NCI-H128 (cell line): ENCODE measurements around the gene LRRC8D.

Experiments
- DNase-seq: peaks from one replicate; lab custom pipeline; 2025; ENCODE audit not compliant: unreplicated experiment; lab: John Stamatoyannopoulos, UW

LRRC8D gene

DNA sequence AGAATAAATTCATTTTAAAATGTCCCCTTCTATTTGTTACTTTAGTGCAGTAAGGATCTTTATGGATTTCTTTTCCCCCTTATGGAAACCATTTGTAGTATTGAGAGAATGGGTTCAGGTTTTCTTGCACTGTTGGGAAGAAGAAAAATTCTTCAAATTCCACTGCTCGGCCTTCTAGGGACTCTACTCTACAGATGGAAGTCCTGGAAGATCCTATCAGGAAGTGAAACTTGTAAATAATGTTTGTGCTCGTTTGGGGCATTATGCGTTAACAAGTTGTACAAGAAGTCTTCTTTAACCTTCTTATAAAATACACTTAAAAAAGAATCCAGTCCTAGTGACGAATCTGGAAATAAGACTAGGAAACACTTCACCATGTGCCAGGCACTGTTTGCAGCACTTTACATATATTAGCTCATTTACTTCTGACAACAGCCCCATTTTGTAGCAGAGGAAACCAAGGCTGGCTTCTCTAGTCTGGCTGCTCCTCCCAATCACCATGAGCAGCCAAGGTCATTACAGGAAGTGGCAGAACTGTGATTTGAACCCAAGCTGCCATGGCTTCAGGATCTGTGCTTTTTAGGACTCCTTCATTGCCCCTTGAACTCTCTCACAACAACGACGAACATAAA, 11.8 kb downstream of the LRRC8D start:
- DNase-seq, result no peak

DNA sequence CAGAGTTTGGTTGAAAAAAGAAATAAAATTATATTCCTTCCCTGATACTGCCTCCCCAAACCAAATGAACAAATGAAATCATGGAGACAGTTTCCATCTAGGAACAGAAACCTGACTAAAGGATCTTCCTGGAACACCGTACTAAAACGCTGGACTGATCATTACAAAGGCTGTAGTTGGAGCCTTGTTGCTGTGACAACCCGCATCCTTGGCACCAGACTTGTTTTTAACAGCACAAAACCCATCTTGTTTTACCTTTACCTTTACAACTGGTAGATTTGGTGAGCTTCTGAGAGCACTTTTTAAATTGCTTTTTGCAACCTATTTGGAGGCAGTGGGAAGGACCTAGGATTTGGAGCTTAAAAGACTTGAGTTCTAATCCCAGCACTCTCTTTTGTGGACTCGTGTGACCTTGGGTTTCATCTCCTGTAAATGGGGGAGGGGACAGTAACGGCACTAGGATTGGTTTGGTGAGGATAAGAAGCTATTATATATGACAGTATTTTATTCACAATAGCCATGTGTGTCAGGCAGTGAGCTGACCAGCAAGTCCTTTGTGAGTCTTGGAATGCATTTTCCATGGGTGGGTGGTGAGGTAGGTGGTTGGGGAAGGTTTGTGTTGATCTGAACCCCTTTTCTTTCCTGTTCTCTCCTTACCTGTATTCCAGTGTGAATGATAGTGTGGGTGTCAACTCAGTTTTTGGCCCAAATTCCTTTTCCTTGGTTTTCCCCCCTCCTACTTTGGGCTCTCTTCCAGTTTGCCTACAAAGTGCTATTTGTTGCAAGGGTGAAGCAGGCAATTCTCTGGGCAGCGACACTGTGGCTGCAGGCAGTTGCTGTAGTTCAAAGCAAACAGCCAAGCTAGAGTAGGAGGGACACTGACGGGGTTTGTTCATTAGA, 12.6 kb downstream of the LRRC8D start:
- DNase-seq, result no peak

DNA sequence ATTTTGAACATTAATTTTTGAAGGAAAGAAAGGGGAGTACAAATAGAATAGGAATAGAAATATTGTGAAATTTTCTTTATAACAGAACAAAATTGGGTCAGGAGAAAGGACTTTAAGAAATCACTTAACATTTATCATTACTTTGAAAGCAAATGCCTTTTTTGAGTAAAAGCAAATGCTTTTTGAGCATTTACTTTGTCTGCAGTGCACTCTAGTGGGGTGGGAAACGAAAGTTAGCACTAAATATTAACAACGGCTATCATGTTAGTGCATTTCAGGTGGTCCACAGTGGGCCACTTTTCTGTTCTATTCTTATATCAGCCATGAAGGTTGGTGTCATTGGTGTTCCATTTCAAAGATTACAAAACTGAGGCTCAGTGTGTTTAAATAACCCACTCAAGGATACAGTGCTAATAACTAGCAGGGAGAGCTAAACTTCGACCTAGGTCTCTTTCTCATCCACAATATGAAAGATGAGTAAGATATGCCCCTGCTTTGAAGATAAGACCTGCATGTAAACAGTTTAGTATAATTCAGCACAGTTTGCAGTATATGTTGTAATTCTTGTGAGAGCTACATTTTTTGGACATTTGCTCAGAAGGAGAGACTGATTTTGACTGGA, 13.4 kb downstream of the LRRC8D start:
- no peak for DNase-seq

DNA sequence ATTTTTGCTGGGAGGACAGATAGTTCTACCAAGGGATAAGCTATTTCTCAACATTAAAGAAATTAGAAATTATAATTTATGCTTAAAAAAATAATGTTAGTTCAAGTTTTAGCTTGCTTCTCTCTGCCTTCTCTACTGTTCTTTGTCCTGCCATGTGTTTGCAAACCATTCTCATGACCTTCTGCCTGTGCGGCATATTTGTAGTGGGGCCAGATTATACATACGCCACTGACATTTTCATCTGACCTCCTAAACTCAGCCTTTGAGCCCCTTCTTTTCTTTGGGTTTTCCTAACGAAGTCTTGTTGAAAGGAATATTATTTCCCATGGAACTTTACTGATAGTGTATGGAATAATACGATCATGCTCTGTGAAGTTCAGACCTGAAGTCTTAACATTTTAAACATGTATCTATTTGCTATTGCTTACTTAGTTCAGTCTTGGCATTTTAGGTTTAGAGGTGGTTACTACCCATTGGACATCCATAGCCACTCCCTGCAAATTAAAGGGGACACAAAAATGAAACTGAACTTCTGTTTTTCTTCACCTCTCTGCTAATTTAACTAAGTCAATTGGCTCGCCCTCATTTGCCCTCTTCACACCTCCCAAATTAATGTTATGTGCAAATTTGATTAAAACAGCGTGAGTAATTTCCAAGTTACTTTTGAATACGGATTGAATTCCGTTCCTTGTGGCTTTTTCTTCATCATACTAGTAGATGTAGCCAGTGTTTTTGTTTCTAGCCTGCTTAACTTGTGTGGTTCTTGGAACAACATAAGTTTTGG, 15.6 kb downstream of the LRRC8D start:
- DNase-seq, result no peak

DNA sequence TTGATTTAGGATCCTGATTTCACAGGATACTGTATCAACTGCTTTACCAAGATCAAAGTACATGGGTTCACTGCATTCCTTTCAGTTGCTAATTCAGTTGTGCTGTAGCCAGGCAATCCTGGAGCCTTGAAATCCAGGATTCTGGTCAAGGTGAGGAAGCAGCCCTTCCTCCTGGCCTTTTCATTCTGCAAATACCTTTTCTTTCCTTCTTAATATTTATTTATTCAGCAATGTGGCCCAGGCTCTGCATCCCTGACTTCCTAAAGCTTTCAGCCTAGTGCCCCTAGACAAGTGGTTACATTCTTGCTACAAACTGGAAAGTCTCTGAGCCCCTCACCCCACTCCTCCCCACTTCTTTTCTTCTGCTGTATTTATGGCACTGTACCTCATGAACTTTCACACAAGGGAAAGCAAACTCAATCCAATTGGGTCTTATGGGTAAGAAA, 16.2 kb downstream of the LRRC8D start:
- no peak for DNase-seq

DNA sequence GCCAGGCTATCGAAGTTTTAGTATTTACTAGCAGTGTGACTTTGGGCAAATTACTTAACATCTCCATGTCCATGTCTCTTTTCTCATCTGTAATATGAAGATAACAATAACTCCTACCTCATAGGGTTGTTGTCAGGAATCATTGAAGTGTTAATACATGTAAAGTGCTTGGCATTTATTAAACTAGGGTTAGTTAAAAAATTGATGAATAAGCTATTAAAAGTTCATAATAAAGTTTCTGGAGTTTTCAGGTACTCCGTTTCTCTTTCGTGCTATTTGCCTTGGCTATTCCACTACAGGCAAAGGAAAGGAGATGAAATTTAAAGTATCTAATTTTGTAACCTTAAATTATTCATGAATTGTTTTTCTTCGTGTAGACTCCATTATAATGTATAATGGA, 16.7 kb downstream of the LRRC8D start:
- no peak for DNase-seq

DNA sequence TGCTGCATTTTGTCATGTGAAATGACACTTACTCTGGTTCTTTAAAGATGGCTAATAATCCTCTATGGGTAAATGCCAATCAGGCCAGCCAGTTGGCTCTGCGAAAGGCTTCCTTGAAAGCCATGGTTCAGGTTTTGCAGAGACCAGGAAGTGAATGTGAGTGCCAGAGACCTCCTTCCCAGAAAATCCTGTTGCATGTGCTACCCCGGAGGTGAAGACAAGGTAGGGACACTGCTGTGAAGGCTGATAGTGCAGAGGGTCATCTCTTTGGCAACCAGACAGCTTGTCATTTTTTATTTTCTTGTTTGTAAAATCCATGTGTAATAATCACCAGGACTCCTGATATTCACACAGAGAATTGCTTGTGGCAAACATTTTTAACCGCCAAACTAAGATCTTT, 18.7 kb downstream of the LRRC8D start:
- no peak for DNase-seq

DNA sequence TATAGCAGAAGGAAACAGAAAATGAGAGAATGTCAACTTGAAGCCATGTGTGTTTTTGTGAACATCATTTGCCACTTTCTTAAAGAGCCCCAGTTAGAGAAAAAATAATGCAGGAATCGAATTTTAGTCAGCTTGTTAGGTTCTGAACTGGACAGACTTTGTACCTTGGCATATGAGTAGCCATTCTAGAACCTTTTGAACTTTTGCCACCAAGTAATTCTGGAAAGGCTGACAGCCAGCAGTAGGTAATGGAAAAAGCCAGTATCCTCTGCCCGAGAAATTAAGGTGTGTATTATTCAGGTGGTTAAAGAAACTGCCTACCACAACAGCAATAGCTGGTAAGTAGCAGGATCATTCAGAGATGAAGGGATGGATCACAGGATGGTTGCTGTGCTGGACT, 20.7 kb downstream of the LRRC8D start:
- DNase-seq, result no peak

DNA sequence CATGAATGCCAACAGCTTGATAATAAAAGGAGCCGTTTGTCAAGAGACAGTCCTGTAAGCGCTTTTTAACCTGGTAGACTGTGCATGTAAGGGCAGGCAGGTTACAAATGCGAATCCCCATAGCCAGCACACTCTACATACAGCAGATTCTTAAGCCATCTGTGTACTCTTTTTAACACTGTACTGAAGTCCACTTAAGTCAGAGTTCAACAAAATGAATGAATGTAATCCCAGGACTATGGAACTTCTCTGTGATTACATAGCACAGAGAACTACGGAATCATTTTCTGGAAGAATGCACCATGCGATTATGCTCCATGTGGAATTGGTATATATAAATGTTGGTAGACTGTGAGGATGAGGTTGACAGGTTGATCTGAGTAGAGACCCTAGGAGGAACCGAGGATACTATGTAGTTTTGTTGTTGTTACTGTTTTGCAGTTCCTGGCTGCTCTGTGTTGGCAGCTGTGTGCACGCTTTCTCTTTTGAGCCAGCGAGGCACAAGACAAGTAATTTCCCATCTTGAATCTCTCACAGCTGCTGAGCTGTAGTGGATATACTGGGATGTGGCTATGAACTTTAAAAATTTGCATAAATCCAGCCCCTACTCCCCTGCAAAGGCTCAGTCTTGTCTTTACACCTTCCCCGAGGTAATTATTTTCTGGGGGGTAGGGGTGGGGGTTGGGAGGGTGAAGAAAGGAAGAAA, 21.9 kb downstream of the LRRC8D start:
- DNase-seq, result no peak

DNA sequence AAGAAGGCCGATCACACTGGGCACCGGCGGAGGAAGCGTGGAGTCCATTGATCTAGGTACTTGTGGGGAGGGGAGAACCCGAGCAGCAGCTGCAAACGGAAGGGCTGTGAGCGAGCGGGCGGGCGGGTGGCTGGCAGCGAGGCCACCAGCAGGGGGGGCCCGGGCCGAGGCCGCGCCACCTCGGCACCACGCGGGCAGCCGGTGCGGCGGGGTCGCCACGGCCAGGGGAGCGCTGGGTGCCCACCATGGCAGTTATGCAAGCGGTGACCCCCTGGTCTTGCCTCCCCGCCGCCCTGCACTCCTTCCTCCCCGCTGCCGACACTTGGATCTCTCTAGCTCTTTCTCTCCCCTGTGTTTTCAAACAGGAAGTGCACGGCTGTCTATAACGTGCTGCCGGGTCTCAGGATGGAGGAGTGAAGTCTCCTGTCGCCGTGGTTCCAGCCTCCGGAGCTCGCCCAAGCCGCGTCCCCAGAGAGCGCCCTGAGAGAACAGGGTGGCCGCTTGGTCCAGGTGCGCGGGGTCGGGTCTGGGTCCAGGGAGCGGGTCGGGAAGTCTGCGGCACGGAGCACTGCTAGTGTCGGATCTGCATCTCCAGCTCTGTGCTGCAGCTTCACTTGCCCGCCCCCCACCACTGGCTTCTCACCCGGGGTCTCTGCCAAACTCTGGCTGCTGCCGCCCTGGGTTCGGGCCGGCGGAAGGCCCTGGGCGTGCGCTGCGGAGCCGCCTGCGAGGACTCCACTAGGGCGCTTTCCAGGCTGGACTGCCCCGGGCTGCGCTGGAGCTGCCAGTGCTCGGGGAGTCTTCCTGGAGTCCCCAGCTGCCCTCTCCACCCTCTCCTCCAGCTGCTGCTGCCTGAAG, 22.7 kb downstream of the LRRC8D start:
- no peak for DNase-seq

DNA sequence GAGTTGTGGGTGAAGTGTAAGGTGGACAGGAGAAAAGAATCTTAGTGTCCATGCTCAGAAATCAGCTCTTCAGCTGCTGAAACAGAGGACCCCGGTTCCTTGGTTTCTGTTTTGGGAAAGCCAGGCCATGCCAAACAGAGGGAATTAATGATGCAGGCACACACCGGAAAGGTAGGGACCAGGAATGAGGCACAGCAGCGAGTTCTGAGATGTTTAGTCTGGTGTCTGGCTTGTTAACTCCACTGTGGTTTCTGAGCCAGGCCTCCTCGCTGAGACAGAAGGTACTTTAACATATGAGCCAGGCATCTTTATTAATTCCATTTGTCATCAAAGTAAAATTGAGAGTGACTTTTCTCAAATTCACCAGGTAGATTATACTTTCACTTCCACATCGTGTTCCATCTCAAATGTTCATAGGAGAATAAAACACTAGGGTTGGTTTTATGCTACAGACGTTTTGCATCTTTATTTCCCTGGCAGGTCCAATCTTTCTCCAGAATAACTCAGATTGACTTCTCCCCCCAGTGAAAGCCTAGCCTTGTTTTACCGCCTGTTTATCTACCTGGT, 23.5 kb downstream of the LRRC8D start:
- no peak for DNase-seq

DNA sequence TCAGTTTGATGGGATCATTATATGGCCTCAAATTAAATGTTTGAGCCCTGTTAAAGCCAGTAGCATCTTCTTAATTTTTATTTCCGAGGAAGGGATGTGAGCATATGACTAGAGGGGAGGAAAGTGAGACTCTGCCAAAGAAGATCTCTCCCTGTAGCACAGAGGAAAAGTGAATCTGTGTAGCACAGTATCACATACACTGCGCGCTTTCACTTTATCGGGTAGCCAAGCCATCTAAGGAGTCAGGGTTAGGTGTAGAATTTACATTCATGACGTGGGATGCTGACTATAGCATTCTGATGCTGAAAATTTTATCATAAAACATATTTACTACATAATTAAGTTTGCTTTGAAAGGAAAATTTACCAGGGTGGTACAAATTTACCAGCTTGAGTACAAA, 24.0 kb downstream of the LRRC8D start:
- DNase-seq, result no peak

DNA sequence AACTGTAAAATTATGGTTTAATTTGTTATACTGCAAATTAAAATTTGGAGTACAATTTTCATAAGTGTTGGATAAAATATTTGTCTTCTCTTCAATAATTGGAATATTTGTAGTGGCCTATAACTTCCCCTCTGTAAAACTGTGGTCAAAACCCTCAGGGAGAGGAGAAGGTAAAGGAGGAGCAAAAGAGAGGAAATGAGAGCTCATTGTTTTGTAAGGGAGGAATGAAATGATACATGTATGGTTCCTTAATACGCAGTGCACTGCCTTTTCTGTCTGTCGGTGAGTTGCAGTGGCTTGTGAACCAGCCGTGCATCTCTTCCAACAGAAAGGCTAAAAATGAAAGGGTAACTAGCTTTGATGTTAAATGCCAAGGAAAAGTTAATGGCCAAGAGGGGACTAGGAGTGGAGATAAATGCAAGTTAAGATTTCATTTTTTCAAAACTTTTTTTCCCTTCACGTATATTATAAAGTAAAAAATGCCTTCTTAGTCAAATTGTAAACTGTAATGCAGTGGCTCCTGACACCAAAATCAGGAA, 26.4 kb downstream of the LRRC8D start:
- DNase-seq, result no peak

DNA sequence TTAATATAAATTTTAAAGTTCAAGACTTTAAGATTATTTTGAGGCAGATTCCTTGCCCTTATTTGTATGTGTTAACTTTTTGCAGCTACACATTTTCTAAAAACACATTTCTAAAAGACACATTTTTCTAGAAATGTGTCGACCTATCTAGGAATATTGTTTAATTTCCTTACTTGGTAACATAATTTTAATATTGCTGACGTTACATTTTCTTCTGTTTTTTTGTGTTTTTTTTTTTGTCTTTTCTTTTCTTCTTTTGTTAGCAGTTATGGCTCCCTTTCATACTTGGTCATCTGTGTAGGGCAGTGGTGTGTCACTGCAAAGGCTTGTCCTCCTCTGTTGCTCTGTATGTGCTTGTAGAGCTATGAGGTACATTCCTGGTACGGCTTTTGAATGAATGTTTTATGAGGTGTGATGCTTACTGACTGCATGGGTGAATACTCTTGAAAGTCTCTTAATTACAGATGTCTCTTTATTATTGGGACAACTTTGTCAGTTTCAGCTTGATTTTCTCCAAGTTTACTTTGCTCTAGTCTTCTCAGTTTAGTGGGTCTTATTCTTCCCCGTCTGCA, 30.1 kb downstream of the LRRC8D start:
- DNase-seq, result no peak

DNA sequence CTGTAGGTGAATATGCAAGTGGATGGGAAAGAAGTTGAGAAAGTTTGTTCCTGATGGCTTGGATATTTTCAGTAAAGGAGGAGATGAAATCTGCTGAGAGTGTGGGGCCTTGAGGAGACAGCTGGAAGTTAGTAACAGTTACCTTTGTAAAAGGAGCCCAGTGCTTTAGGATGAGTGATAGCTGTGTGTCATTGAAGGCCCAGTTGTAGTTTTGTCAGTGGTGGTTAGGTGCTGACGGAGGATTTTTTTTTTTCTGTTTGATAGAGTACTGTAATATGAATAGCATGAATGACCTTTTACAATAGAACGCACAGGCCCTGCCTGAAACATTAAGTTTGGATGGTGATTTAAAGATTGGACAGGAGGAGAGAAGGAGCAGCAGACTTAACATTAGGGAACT, 33.3 kb downstream of the LRRC8D start:
- no peak for DNase-seq

DNA sequence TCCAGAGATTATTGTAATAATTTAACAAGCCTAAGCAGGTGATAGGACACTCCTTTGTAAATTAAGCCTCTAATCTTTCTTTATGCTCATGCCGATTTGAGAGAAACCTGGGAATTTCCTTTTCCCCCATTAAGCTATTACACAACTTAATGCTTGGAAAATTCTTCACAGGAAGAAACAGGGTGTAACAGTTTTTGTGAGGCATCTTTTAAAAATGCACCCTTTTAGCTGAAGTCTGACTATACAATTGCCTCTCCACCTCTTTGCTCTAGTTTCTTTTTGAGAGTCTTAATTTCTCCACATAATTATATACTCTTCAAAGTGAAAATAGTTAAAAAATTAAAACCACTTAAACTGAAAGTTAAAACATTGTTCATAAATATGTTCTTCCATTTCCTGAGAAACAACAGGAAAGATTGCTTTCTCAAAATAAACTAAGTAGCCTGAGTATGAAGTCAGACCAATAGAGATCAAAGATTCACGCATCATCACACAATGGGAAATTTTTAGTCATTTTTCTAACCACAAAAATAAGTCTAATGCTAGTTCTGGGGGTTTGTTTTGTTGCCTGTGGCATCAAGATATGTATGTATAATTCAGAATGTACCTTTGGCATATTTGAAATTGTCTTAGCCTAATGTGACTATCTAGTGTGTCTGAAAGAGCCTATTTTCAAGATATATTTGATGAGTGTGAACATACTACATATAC, 34.7 kb downstream of the LRRC8D start:
- DNase-seq, result no peak

DNA sequence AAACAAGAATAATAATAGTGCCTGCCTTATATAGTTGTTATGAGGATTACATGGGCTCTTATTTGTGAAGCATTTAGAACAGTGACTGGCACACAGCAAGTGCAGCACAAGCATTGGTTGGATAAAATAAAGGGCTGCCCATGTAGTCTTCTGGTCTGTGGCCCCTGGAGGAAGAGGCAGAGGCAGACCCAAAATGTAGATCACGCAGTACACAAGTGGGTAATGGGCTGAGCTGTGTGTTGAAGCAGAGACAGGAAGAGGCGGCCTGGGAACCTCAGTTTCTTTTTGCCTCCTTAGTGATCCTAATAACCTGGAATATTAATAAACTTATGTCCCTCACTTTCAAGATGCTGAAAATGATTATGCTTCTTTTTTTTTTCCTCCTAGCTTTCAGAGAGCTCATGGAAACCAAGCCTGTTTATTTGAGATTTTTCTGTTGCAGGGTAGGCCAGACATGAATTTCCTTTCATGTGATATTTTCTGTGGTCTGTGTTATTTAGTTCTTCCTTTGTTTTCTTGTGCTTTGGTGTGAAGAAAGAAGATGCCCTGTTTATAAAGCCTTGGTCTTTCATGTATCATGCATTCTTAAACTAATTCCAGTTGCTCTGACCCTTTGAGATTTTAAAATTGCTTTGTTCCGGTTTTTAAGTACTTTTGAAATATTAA, 42.5 kb downstream of the LRRC8D start:
- DNase-seq, result no peak
